HG02973 (cell line): Measurements from ENCODE around the gene XCL2.

ENCODE experiments used
- ATAC-seq: cut with Tn5 transposase; IDR thresholded peaks from one replicate; pipeline ENCODE4 v1.9.1; 2021; ENCODE audit warnings: moderate library complexity; ENCODE audit not compliant: unreplicated experiment

XCL2 gene

GRCh38 chr1:168518201-168518689, 25.6 kb downstream of the XCL2 start:
- no peak for ATAC-seq

- no peak for ATAC-seq
These were observed 29.3 kb downstream of the XCL2 start for GRCh38 chr1:168514455-168514854.

- no peak for ATAC-seq
These were observed 30.0 kb downstream of the XCL2 start for GRCh38 chr1:168513656-168514404.

- no peak for ATAC-seq
These were observed 30.8 kb downstream of the XCL2 start for GRCh38 chr1:168512864-168513595.

GRCh38 chr1:168509875-168510791, 33.7 kb downstream of the XCL2 start:
- peak; percentile 82 for ATAC-seq

GRCh38 chr1:168509210-168509609, 34.6 kb downstream of the XCL2 start:
- ATAC-seq, result no peak

GRCh38 chr1:168507828-168508227, 36.0 kb downstream of the XCL2 start:
- ATAC-seq, result no peak

GRCh38 chr1:168507231-168507630, 36.6 kb downstream of the XCL2 start:
- no peak for ATAC-seq

- ATAC-seq, result no peak
These were observed 37.5 kb downstream of the XCL2 start for GRCh38 chr1:168506204-168506819.

- no peak for ATAC-seq
These were observed 38.8 kb downstream of the XCL2 start for GRCh38 chr1:168505006-168505405.

- peak; percentile 88 for ATAC-seq
These were observed 39.5 kb downstream of the XCL2 start for GRCh38 chr1:168504064-168504837.

- ATAC-seq, result no peak
These were observed 44.1 kb downstream of the XCL2 start for GRCh38 chr1:168499688-168500049.

- ATAC-seq, result no peak
These were observed 44.7 kb downstream of the XCL2 start for GRCh38 chr1:168498956-168499687.

- no peak for ATAC-seq
These were observed 45.6 kb downstream of the XCL2 start for GRCh38 chr1:168498159-168498631.

GRCh38 chr1:168497376-168497950, 46.3 kb downstream of the XCL2 start:
- no peak for ATAC-seq

GRCh38 chr1:168491527-168492164, 52.2 kb downstream of the XCL2 start:
- no peak for ATAC-seq
